OCI-LY3 (cell line): ENCODE measurements around the gene WFS1.

Experiments
- EZH2phosphoT487 ChIP-seq: fragments of 200-600 bp; shearing (Covaris generic); IDR thresholded peaks from 2 replicates; pipeline ENCODE4 v1.6.1; 2018; ENCODE audit warnings: antibody characterized with exemption, mixed run types, low read depth
- TF ChIP-seq, protein P1 (sequence below): fragments of 200-600, 300-600 bp; sonication (generic); IDR thresholded peaks from 2 replicates; pipeline ENCODE4 v1.5.1; 2014; ENCODE audit warnings: antibody characterized with exemption, low read length, low read depth

DNA sequence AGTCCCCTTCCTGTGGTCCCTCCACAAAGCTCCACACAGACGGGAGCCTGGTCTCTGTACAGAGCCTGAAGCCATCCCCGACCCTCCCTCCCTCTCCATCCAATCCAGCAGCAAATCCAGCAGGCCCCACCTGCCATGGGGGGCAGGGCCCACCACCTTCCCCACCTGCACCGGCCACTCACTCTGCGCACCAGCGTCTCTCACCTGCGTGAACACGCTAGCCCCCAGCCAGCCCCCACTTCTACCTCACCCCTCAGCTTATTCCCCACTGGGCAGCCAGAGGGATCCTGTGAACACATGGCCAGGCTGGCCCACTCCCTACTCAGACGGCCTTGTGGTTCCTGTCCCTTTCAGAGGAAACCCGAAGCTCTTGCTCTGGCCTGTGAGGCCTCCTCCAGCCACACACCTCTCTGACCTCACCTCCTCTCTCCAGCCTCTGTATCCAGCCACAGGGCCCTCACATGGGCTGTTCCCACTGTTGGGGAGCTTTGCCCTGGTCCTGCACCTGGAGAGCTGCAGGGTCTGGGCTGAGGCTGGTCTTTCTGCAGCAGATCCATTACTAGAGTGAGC, 70.9 kb downstream of the WFS1 start:
- TF ChIP-seq, protein P1, sequence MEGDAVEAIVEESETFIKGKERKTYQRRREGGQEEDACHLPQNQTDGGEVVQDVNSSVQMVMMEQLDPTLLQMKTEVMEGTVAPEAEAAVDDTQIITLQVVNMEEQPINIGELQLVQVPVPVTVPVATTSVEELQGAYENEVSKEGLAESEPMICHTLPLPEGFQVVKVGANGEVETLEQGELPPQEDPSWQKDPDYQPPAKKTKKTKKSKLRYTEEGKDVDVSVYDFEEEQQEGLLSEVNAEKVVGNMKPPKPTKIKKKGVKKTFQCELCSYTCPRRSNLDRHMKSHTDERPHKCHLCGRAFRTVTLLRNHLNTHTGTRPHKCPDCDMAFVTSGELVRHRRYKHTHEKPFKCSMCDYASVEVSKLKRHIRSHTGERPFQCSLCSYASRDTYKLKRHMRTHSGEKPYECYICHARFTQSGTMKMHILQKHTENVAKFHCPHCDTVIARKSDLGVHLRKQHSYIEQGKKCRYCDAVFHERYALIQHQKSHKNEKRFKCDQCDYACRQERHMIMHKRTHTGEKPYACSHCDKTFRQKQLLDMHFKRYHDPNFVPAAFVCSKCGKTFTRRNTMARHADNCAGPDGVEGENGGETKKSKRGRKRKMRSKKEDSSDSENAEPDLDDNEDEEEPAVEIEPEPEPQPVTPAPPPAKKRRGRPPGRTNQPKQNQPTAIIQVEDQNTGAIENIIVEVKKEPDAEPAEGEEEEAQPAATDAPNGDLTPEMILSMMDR, result no peak
- TF ChIP-seq EZH2phosphoT487, result no peak
